ENCODE results near the gene ZFP91. TPM values are rescaled to one million over a fixed set of nuclear protein-coding genes. Genes with fewer than 3 reads are reported as not detected.

The ZFP91 gene
- total RNA-seq, 1 donor from 2014 or later, result 38.1 TPM

- DNase-seq (ENCODE audit: extremely low read depth, low read depth, low spot score), result no peak
Observed at GRCh38 chr11:58659404-58659803, 80.5 kb downstream of the ZFP91 start.

GRCh38 chr11:58659910-58660570, 81.2 kb downstream of the ZFP91 start:
- no peak for DNase-seq (ENCODE audit: extremely low read depth, low read depth, low spot score)

Other genes starting within 250 kb of the ZFP91 start
- not detected in 2 replicates for gene OR5B17, start 220.0 kb upstream of the ZFP91 start, total RNA-seq
- gene OR5B3, start 172.2 kb upstream of the ZFP91 start, total RNA-seq, result not detected in 2 replicates
- gene OR5B2, start 150.9 kb upstream of the ZFP91 start, total RNA-seq, result not detected in 2 replicates
- not detected in 2 replicates for gene OR5B12, start 136.8 kb upstream of the ZFP91 start, total RNA-seq
- gene OR5B21, start 71.0 kb upstream of the ZFP91 start, total RNA-seq, result not detected in 2 replicates
- 5.1 and 15.0 TPM in 2 replicates for gene LPXN, start 3.2 kb upstream of the ZFP91 start, total RNA-seq
- gene CNTF, start 43.6 kb downstream of the ZFP91 start, total RNA-seq, result 0.78 and 2.8 TPM in 2 replicates
- not detected in 2 replicates for gene GLYAT, start 152.9 kb downstream of the ZFP91 start, total RNA-seq

Data from glomerular endothelial cell (primary cell).